Neuronal stem cell (in vitro differentiated cells): Measurements from ENCODE around the gene TMTC1.

Experiments used
- DNase-seq: peaks from one replicate; pipeline ENCODE4 v3.0.0-alpha.2; 2013; ENCODE audit warnings: low spot score
- H2AFZ ChIP-seq: one replicate; pipeline ENCODE4 v1.6.1; 2013; ENCODE audit warnings: mild to moderate bottlenecking, low read length, inconsistent platforms
- H2AK5ac ChIP-seq: 2 replicates; pipeline ENCODE4 v1.6.1; 2013; ENCODE audit warnings: low read depth, mild to moderate bottlenecking, inconsistent platforms, low read length, moderate library complexity, mixed read lengths
- H2BK120ac ChIP-seq: 2 replicates; pipeline ENCODE4 v1.6.1; 2013; ENCODE audit warnings: low read depth, mild to moderate bottlenecking, inconsistent platforms, low read length, moderate library complexity, mixed read lengths
- H2BK12ac ChIP-seq: one replicate; pipeline ENCODE4 v1.6.1; 2013; ENCODE audit warnings: low read length, inconsistent platforms
- H2BK15ac ChIP-seq: 2 replicates; pipeline ENCODE4 v1.6.1; 2013; ENCODE audit warnings: mild to moderate bottlenecking, low read length, inconsistent platforms, mixed read lengths
- H2BK5ac ChIP-seq: one replicate; pipeline ENCODE4 v1.6.1; 2013; ENCODE audit warnings: inconsistent platforms, mild to moderate bottlenecking, low read length, moderate library complexity
- H3K14ac ChIP-seq: one replicate; pipeline ENCODE4 v1.6.1; 2013; ENCODE audit warnings: low read length, inconsistent platforms
- H3K18ac ChIP-seq: 2 replicates; pipeline ENCODE4 v1.6.1; 2013; ENCODE audit warnings: low read length, inconsistent platforms
- H3K23ac ChIP-seq: 2 replicates; pipeline ENCODE4 v1.6.1; 2013; ENCODE audit warnings: low read depth, mild to moderate bottlenecking, mixed read lengths, low read length, inconsistent platforms; ENCODE audit not compliant: poor library complexity
- H3K27ac ChIP-seq: replicated peaks from 3 replicates; pipeline ENCODE4 v1.5.1; 2013; ENCODE audit warnings: low read length, inconsistent platforms
- H3K27me3 ChIP-seq, 3 experiments: 2 replicates each; pipeline ENCODE4 v1.6.1; 2013; ENCODE audit warnings: low read length in 3 of 3, mild to moderate bottlenecking in 2 of 3, inconsistent platforms in 1 of 3, low read depth in 1 of 3, mixed read lengths in 1 of 3, moderate library complexity in 1 of 3; ENCODE audit not compliant: control insufficient read depth in 3 of 3, insufficient read depth in 3 of 3
- H3K36me3 ChIP-seq, 2 donors: replicated peaks in 1 of 2; 2 replicates each; pipeline ENCODE4 v1.6.1; 2013; ENCODE audit warnings: low read length in 2 of 2; ENCODE audit not compliant: control insufficient read depth in 2 of 2, insufficient read depth in 2 of 2
- H3K4ac ChIP-seq: 2 replicates; pipeline ENCODE4 v1.6.1; 2013; ENCODE audit warnings: inconsistent platforms, mild to moderate bottlenecking, low read length, moderate library complexity
- H3K4me1 ChIP-seq, 2 donors: 1 replicate in 1 of 2; 2 replicates in 1 of 2; pipeline ENCODE4 v1.6.1; 2013; ENCODE audit warnings: low read length in 2 of 2, low read depth in 1 of 2; ENCODE audit not compliant: control insufficient read depth in 2 of 2, insufficient read depth in 1 of 2
- H3K4me2 ChIP-seq: one replicate; pipeline ENCODE4 v1.6.1; 2013; ENCODE audit warnings: mild to moderate bottlenecking, low read length, inconsistent platforms; ENCODE audit not compliant: insufficient read depth, poor library complexity, severe bottlenecking
- H3K4me3 ChIP-seq, 2 donors: 2 replicates each; pipeline ENCODE4 v1.5.1; 2013; ENCODE audit warnings: low read length in 2 of 2, mild to moderate bottlenecking in 2 of 2, inconsistent platforms in 1 of 2, moderate library complexity in 1 of 2
- H3K79me1 ChIP-seq: one replicate; pipeline ENCODE4 v1.6.1; 2013; ENCODE audit warnings: low read depth, mild to moderate bottlenecking, inconsistent platforms, low read length, moderate library complexity
- H3K9ac ChIP-seq: one replicate; pipeline ENCODE4 v1.6.1; 2013; ENCODE audit warnings: mild to moderate bottlenecking, low read depth, low read length, inconsistent platforms; ENCODE audit not compliant: poor library complexity
- H3K9me3 ChIP-seq, 2 donors: replicated peaks in 1 of 2; 2 replicates each; pipeline versions ENCODE3 to v1.6.1; 2013; ENCODE audit warnings: low read length in 2 of 2, mild to moderate bottlenecking in 2 of 2, inconsistent platforms in 1 of 2, low read depth in 1 of 2, mixed read lengths in 1 of 2, moderate library complexity in 1 of 2; ENCODE audit not compliant: control insufficient read depth in 2 of 2, insufficient read depth in 1 of 2
- H4K8ac ChIP-seq: one replicate; pipeline ENCODE4 v1.6.1; 2013; ENCODE audit warnings: low read depth, mild to moderate bottlenecking, inconsistent platforms, low read length, moderate library complexity
- H4K91ac ChIP-seq: one replicate; pipeline ENCODE4 v1.6.1; 2013; ENCODE audit warnings: low read length, low read depth, mild to moderate bottlenecking, inconsistent platforms; ENCODE audit not compliant: poor library complexity
- WGBS, 2 donors: extraction: QIAGEN DNeasy Blood & Tissue Kit; methylation state at CpG; one replicate each; pipeline ENCODE4 v1.1.7; 2013; ENCODE audit warnings: missing lambda C conversion rate in 2 of 2, mixed read lengths in 1 of 2; ENCODE audit not compliant: insufficient read length in 2 of 2, insufficient replicate concordance in 1 of 2; ENCODE audit errors: extremely low coverage in 2 of 2; 5-methylcytosine and 5-hydroxymethylcytosine counted together

TMTC1 gene

GRCh38 chr12:29734734-29735133 is 49.0 kb downstream of the TMTC1 start:
- no peak overlapping the region for H3K18ac ChIP-seq
- peaks cover 0 to 2% of the 10 kb centered on the region in 2 donors for H3K9me3 ChIP-seq
- H3K27ac ChIP-seq: no peak overlapping the region
- peaks cover 0 to 54% of the 10 kb centered on the region in 2 donors for H3K36me3 ChIP-seq
- no peak overlapping the region for H4K91ac ChIP-seq
- H3K23ac ChIP-seq: no peak overlapping the region
- H3K14ac ChIP-seq: no peak overlapping the region
- no peak overlapping the region for H2AK5ac ChIP-seq
- no peaks in the 10 kb centered on the region for H3K27me3 ChIP-seq
- H2BK15ac ChIP-seq: no peak overlapping the region
- H3K4me3 ChIP-seq: no peak overlapping the region
- no CpG with 5 or more reads among the region's 6 CpGs for WGBS, 2 donors
- no peak overlapping the region for H2BK5ac ChIP-seq
- H3K79me1 ChIP-seq: no peaks in the 10 kb centered on the region
- no peak overlapping the region for H2BK120ac ChIP-seq
- no peak overlapping the region for H2AFZ ChIP-seq
- peaks cover 0 to 1% of the 10 kb centered on the region in 2 donors for H3K4me1 ChIP-seq
- no peak overlapping the region for H4K8ac ChIP-seq
- H2BK12ac ChIP-seq: no peak overlapping the region
- no peak for DNase-seq
- no peak overlapping the region for H3K9ac ChIP-seq
- no peak overlapping the region for H3K4ac ChIP-seq
- no peak overlapping the region for H3K4me2 ChIP-seq

GRCh38 chr12:29734305-29734704 is 49.4 kb downstream of the TMTC1 start:
- Histone ChIP-seq H2BK15ac (no peak overlapping the region), H3K9me3 (peaks cover 0 to 2% of the 10 kb centered on the region in 2 donors), H3K27me3 (no peaks in the 10 kb centered on the region), H4K8ac (no peak overlapping the region), H2AFZ (no peak overlapping the region), H3K79me1 (no peaks in the 10 kb centered on the region), H3K18ac (no peak overlapping the region), H2BK5ac (no peak overlapping the region), H3K4ac (no peak overlapping the region), H3K23ac (no peak overlapping the region), H3K4me1 (peaks cover 0 to 1% of the 10 kb centered on the region in 2 donors), H2BK120ac (no peak overlapping the region), H3K4me3 (no peak overlapping the region), H3K27ac (no peak overlapping the region), H4K91ac (no peak overlapping the region), H3K9ac (no peak overlapping the region), H3K14ac (no peak overlapping the region), H3K4me2 (no peak overlapping the region), H3K36me3 (peaks cover 0 to 52% of the 10 kb centered on the region in 2 donors), H2BK12ac (no peak overlapping the region), H2AK5ac (no peak overlapping the region)
- no peak for DNase-seq
- WGBS, 2 donors: no CpG with 5 or more reads among the region's 5 CpGs

- DNase-seq: no peak
- H4K91ac ChIP-seq: no peak overlapping the region
- no peak overlapping the region for H2AFZ ChIP-seq
- H3K27me3 ChIP-seq: no peaks in the 10 kb centered on the region
- no peak overlapping the region for H2AK5ac ChIP-seq
- H3K23ac ChIP-seq: no peak overlapping the region
- H3K79me1 ChIP-seq: no peaks in the 10 kb centered on the region
- no peak overlapping the region for H2BK12ac ChIP-seq
- H3K14ac ChIP-seq: no peak overlapping the region
- H3K4ac ChIP-seq: no peak overlapping the region
- H3K36me3 ChIP-seq: peaks cover 0 to 50% of the 10 kb centered on the region in 2 donors
- H3K18ac ChIP-seq: no peak overlapping the region
- no peak overlapping the region for H3K4me2 ChIP-seq
- no peak overlapping the region for H4K8ac ChIP-seq
- WGBS, 2 donors: no CpG with 5 or more reads among the region's 1 CpG
- peaks cover 0 to 2% of the 10 kb centered on the region in 2 donors for H3K9me3 ChIP-seq
- H2BK120ac ChIP-seq: no peak overlapping the region
- H2BK15ac ChIP-seq: no peak overlapping the region
- no peak overlapping the region for H3K9ac ChIP-seq
- H3K27ac ChIP-seq: no peak overlapping the region
- no peak overlapping the region for H3K4me3 ChIP-seq
- H3K4me1 ChIP-seq: no peaks in the 10 kb centered on the region
- H2BK5ac ChIP-seq: no peak overlapping the region
Measured at GRCh38 chr12:29733501-29733900, 50.2 kb downstream of the TMTC1 start.

GRCh38 chr12:29733060-29733459 is 50.7 kb downstream of the TMTC1 start:
- Histone ChIP-seq H3K18ac (no peak overlapping the region), H2BK15ac (no peak overlapping the region), H3K79me1 (no peaks in the 10 kb centered on the region), H2AFZ (no peak overlapping the region), H4K8ac (no peak overlapping the region), H3K4me1 (no peaks in the 10 kb centered on the region), H3K4me2 (no peak overlapping the region), H3K4ac (no peak overlapping the region), H3K27ac (no peak overlapping the region), H2BK5ac (no peak overlapping the region), H2AK5ac (no peak overlapping the region), H3K4me3 (no peak overlapping the region), H4K91ac (no peak overlapping the region), H2BK120ac (no peak overlapping the region), H3K36me3 (peaks cover 0 to 50% of the 10 kb centered on the region in 2 donors), H3K9me3 (peaks cover 0 to 2% of the 10 kb centered on the region in 2 donors), H3K27me3 (no peaks in the 10 kb centered on the region), H3K23ac (no peak overlapping the region), H2BK12ac (no peak overlapping the region), H3K14ac (no peak overlapping the region), H3K9ac (no peak overlapping the region)
- WGBS, 2 donors: no CpG with 5 or more reads among the region's 3 CpGs
- no peak for DNase-seq
